Endothelial cell (in vitro differentiated cells): ENCODE data around the gene TEX19. TPM values are rescaled to one million over a fixed set of nuclear protein-coding genes. Genes with fewer than 3 reads are reported as not detected.

Experiments used
- DNase-seq: peaks from one replicate; pipeline ENCODE4 v3.0.0; 2021; ENCODE audit warnings: low spot score
- H3K27ac Mint-ChIP-seq: one replicate; pipeline ENCODE4 v1.8.0; 2021; ENCODE audit warnings: mixed read lengths, inconsistent platforms; ENCODE audit not compliant: unreplicated experiment
- H3K27me3 Mint-ChIP-seq: one replicate; pipeline ENCODE4 v1.8.0; 2021; ENCODE audit warnings: mild to moderate bottlenecking, moderate library complexity, mixed read lengths, inconsistent platforms; ENCODE audit not compliant: unreplicated experiment
- H3K36me3 Mint-ChIP-seq: one replicate; pipeline ENCODE4 v1.8.0; 2021; ENCODE audit warnings: mild to moderate bottlenecking, low read depth, mixed read lengths, inconsistent platforms; ENCODE audit not compliant: unreplicated experiment
- H3K4me1 Mint-ChIP-seq: one replicate; pipeline ENCODE4 v1.8.0; 2021; ENCODE audit warnings: mild to moderate bottlenecking, mixed read lengths, inconsistent platforms; ENCODE audit not compliant: unreplicated experiment
- H3K4me3 Mint-ChIP-seq: one replicate; pipeline ENCODE4 v1.8.0; 2021; ENCODE audit warnings: mild to moderate bottlenecking, mixed read lengths, inconsistent platforms; ENCODE audit not compliant: unreplicated experiment
- H3K9me3 Mint-ChIP-seq: one replicate; pipeline ENCODE4 v1.8.0; 2021; ENCODE audit warnings: mixed read lengths, inconsistent platforms; ENCODE audit not compliant: unreplicated experiment
- CTCF ChIP-seq: fragments of 200-600 bp; sonication (generic); IDR thresholded peaks from one replicate; pipeline ENCODE4 v1.5.0; 2021; ENCODE audit warnings: antibody characterized with exemption; ENCODE audit not compliant: unreplicated experiment
- total RNA-seq: library from RNA; stranded (reverse); fragmentation: NEBNext Ultra II Directional; extraction: Animal tissue kit (Norgen Biotek cat#: 25700); gene quantifications from one replicate; pipeline ENCODE4 v1.2.1, GENCODE V29; 2021; ENCODE audit not compliant: unreplicated experiment

TEX19 gene
- total RNA-seq, 1 donor from 2014 or later = 0.26 TPM

- H3K9me3 Mint-ChIP-seq = no peaks in the 10 kb centered on the region
- DNase-seq = no peak
- no peaks in the 10 kb centered on the region for H3K4me1 Mint-ChIP-seq
- no peaks in the 10 kb centered on the region for H3K36me3 Mint-ChIP-seq
- no peak for TF ChIP-seq CTCF
- no peak overlapping the region for H3K4me3 Mint-ChIP-seq
- peaks cover 6% of the 10 kb centered on the region for H3K27me3 Mint-ChIP-seq
- no peak overlapping the region for H3K27ac Mint-ChIP-seq
Measured at GRCh38 chr17:82412535-82413520, 53.8 kb downstream of the TEX19 start.

Other genes starting within 250 kb of the TEX19 start
- gene CCDC57, start 146.4 kb upstream of the TEX19 start, total RNA-seq = 37.2 TPM
- 76.2 TPM for gene SLC16A3, start 130.2 kb upstream of the TEX19 start, total RNA-seq
- gene CSNK1D, start 85.5 kb upstream of the TEX19 start, total RNA-seq = 149 TPM
- gene CD7, start 41.6 kb upstream of the TEX19 start, total RNA-seq = not detected
- not detected for gene SECTM1, start 25.5 kb upstream of the TEX19 start, total RNA-seq
- gene UTS2R, start 12.5 kb downstream of the TEX19 start, total RNA-seq = not detected
- 22.0 TPM for gene HEXD, start 59.1 kb downstream of the TEX19 start, total RNA-seq
- 15.7 TPM for gene OGFOD3, start 59.3 kb downstream of the TEX19 start, total RNA-seq
- gene CYBC1, start 91.5 kb downstream of the TEX19 start, total RNA-seq = 75.7 TPM
- 88.7 TPM for gene NARF, start 99.5 kb downstream of the TEX19 start, total RNA-seq
- 64.3 TPM for gene FOXK2, start 160.5 kb downstream of the TEX19 start, total RNA-seq